ENCODE measurements around the gene HS6ST3.
"Not testable (repeated sequence)": the region's sequence is repeated elsewhere in the genome, so short reads cannot be mapped to it uniquely, and the experiment has no call there.

Gene HS6ST3

GRCh38 chr13:96444676-96445075 lies 354.8 kb downstream of the HS6ST3 start:
- DNase-seq (ENCODE audit: low spot score) = no peak

GRCh38 chr13:96449920-96450319 lies 360.0 kb downstream of the HS6ST3 start:
- no peak for DNase-seq (ENCODE audit: low spot score)

GRCh38 chr13:96450326-96451020 lies 360.6 kb downstream of the HS6ST3 start:
- no peak for DNase-seq (ENCODE audit: low spot score)

GRCh38 chr13:96454466-96454865 lies 364.6 kb downstream of the HS6ST3 start:
- no peak for DNase-seq (ENCODE audit: low spot score)

GRCh38 chr13:96460609-96461008 lies 370.7 kb downstream of the HS6ST3 start:
- no peak for DNase-seq (ENCODE audit: low spot score)

GRCh38 chr13:96473526-96474180 lies 383.7 kb downstream of the HS6ST3 start:
- DNase-seq (ENCODE audit: low spot score) = no peak

GRCh38 chr13:96474181-96474557 lies 384.3 kb downstream of the HS6ST3 start:
- no peak for DNase-seq (ENCODE audit: low spot score)

GRCh38 chr13:96475103-96475502 lies 385.2 kb downstream of the HS6ST3 start:
- DNase-seq (ENCODE audit: low spot score) = no peak

GRCh38 chr13:96481482-96481881 lies 391.6 kb downstream of the HS6ST3 start:
- DNase-seq (ENCODE audit: low spot score) = no peak

GRCh38 chr13:96490496-96490989 lies 400.6 kb downstream of the HS6ST3 start:
- no peak for DNase-seq (ENCODE audit: low spot score)

GRCh38 chr13:96491103-96491502 lies 401.2 kb downstream of the HS6ST3 start:
- no peak for DNase-seq (ENCODE audit: low spot score)

GRCh38 chr13:96492766-96493165 lies 402.9 kb downstream of the HS6ST3 start:
- peak; percentile 47 for DNase-seq (ENCODE audit: low spot score)

GRCh38 chr13:96499656-96500055 lies 409.7 kb downstream of the HS6ST3 start:
- no peak for DNase-seq (ENCODE audit: low spot score)

GRCh38 chr13:96500953-96501352 lies 411.0 kb downstream of the HS6ST3 start:
- no peak for DNase-seq (ENCODE audit: low spot score)

- no peak for DNase-seq (ENCODE audit: low spot score)
Observed at GRCh38 chr13:96503481-96503880, 413.6 kb downstream of the HS6ST3 start.

GRCh38 chr13:96511587-96511986 lies 421.7 kb downstream of the HS6ST3 start:
- no peak for DNase-seq (ENCODE audit: low spot score)

- no peak for DNase-seq (ENCODE audit: low spot score)
Observed at GRCh38 chr13:96519380-96519779, 429.5 kb downstream of the HS6ST3 start.

GRCh38 chr13:96524398-96525020 lies 434.6 kb downstream of the HS6ST3 start:
- not testable (repeated sequence) for DNase-seq (ENCODE audit: low spot score)

GRCh38 chr13:96525715-96526114 lies 435.8 kb downstream of the HS6ST3 start:
- DNase-seq (ENCODE audit: low spot score) = no peak

GRCh38 chr13:96527497-96527896 lies 437.6 kb downstream of the HS6ST3 start:
- no peak for DNase-seq (ENCODE audit: low spot score)

GRCh38 chr13:96532804-96533203 lies 442.9 kb downstream of the HS6ST3 start:
- no peak for DNase-seq (ENCODE audit: low spot score)

- DNase-seq (ENCODE audit: low spot score) = no peak
Observed at GRCh38 chr13:96533408-96533807, 443.5 kb downstream of the HS6ST3 start.

GRCh38 chr13:96539791-96540190 lies 449.9 kb downstream of the HS6ST3 start:
- DNase-seq (ENCODE audit: low spot score) = no peak
